SIG-M5 treated with dmso at 0.1 percent for 504 hours (cell line): ENCODE measurements around the gene TNNC2.
"Not testable (repeated sequence)": the region's sequence is repeated elsewhere in the genome, so short reads cannot be mapped to it uniquely, and the experiment has no call there.

Experiments used
- DNase-seq: peaks from one replicate; lab custom pipeline; 2025; ENCODE audit not compliant: unreplicated experiment; lab: John Stamatoyannopoulos, UW

Gene TNNC2

DNA sequence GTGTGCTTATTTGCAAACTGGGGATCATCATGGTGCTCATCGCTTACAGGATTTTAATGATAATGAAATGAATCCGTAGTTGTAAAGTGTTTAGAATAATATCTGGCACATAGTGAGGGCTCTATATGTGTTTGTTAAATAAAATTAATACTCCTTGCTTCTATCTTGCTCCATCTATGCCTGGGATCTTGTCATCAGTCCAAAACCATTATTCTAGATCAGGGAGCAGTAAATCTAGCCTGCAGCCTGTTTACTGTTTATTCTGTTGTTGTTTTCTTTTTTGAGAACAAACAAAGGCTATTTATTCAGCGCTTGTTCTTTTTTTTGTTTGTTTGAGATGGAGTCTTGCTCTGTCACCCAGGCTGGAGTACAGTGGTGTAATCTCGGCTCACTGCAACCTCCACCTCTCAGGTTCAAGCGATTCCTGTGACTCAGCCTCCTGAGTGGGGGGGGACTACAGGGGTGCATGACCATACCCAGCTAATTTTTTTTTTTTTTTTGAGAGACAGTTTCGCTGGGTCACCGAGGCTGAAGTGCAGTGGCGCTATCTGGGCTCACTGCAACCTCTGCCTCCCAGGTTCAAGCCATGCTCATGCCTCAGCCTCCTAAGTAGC, 22.0 kb upstream of the TNNC2 start:
- DNase-seq: no peak

DNA sequence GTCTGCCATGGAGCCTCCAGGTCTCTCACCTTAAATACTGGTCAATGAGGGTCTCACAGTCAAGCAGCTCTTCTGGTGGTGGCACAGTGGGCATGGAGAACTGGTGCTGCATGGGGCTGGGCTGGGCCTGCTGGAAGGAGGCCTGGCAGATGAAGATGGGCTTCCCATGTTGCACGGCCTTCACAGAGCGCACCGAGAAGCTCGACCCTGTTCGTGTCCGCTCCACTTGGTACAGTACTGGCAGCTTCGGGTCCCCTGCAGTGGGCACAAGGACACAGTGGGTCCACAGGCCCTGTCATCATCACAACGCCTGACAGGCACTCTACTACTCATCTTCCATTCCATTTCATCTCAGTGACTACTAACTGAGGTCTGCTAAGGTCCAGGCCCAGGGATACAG, 21.3 kb upstream of the TNNC2 start:
- no peak for DNase-seq

- no peak for DNase-seq
Observed at GRCh38 chr20:45845452-45845851, 18.3 kb upstream of the TNNC2 start.

GRCh38 chr20:45843506-45843905, 16.4 kb upstream of the TNNC2 start:
- DNase-seq: no peak

DNA sequence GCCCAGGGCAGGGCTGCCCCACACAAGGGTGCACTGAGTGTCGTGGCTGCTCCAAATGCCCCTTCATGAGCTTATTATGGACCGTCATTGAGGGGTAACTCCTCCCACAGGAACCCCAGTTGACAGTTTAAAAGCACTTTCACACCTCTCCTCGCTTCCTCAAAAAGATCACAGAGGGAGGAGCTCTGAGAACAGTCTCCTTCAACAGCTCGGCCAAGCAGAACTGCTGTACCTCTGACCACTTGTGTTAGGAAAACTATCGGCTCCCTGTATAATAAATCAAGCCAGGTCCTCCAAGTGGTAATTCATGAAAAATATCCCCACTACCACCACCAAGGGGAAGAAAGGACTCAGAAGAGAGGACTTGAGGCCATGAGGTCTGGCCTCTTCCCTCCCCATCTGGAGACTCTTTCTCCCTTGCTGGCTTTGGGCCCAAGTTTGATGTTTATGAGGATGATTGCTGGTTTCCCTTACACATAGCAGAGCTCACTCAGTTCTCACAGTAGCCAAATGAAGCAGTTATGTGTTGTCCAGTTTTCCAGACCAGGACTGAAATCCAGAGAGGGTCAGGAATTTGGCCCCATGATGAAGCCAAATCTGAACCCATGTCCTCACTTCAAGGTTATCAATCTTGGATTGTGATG, 15.2 kb upstream of the TNNC2 start:
- DNase-seq: peak; percentile 72

GRCh38 chr20:45841407-45842129, 14.5 kb upstream of the TNNC2 start:
- no peak for DNase-seq

GRCh38 chr20:45840700-45841198, 13.6 kb upstream of the TNNC2 start:
- DNase-seq: no peak

- no peak for DNase-seq
Observed at GRCh38 chr20:45836841-45837240, 9.7 kb upstream of the TNNC2 start.

DNA sequence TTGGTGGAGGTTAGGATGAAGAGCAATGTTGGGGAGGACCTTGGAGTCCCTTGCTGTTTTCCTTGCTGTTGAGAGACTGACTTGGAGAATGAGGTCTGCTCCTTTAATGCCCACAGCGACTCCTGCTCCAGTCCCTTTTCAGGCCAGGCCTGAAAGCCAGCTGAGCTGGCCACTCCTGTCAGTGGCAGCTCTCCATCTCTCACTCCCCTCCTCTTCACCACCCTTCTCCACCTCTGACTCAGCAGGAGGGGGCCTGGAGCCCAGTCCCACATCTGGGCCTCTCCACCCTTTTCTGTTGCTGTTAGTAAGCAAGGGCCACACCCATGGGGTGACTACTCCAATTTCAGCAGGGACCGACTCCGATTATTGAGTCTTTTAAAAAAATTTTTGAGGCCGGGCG, 8.7 kb upstream of the TNNC2 start:
- DNase-seq: no peak

- peak; percentile 35 for DNase-seq
Observed at GRCh38 chr20:45835329-45835765, 8.2 kb upstream of the TNNC2 start.

DNA sequence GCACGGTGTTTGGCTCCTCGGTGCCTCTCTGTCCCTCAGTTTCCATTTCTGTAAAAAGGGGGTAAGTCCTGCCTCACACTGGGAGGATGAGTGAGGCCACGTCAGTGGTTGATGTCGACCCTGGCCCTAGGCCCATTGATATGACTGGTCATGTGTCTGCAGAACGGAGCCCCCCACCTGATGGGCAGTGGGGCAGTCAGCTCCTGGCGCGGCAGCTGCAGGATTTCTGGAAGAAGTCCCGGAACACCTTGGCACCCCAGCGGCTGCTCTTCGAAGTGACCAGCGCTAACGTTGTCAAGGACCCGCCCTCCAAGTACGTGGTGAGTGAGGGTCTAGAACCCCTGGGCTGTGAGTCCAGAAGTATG, 7.7 kb upstream of the TNNC2 start:
- DNase-seq: no peak

DNA sequence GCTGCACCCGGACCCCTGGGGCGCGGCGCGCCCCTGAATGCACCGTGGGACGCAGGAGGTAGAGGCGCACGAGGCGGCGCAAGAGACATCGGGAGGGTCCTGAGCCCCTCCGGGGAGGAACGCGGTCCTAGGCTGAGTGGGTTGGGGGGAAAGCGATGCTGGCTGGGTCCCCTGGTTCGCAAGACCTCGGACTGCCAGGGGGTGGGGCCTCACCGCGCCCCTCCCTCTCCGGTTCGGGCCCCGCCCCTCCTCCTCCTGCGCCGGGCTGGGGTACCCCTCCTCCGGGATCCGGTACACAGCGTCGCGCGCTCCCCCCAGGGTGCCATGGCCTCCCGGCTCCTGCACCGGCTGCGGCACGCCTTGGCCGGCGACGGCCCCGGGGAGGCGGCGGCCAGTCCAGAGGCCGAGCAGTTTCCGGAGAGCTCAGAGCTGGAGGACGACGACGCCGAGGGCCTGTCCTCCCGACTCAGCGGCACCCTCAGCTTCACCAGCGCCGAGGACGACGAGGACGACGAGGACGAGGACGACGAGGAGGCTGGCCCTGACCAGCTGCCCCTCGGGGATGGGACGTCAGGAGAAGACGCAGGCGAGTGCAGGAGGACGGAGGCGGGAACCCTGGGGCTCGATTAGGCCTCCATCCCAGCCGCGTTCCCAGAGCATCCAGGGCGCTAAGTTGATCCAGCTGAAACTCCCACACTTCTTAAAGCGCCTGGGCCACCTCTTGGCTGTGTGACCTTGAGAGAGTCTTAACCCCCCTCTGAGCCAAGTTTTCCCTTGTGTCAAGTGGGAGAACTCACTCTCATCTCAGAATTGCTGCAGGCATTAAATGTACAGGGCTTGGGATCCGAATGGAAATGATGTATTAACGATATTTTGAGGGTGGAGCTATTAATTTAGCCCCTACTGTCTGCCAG, 7.0 kb upstream of the TNNC2 start:
- no peak for DNase-seq

DNA sequence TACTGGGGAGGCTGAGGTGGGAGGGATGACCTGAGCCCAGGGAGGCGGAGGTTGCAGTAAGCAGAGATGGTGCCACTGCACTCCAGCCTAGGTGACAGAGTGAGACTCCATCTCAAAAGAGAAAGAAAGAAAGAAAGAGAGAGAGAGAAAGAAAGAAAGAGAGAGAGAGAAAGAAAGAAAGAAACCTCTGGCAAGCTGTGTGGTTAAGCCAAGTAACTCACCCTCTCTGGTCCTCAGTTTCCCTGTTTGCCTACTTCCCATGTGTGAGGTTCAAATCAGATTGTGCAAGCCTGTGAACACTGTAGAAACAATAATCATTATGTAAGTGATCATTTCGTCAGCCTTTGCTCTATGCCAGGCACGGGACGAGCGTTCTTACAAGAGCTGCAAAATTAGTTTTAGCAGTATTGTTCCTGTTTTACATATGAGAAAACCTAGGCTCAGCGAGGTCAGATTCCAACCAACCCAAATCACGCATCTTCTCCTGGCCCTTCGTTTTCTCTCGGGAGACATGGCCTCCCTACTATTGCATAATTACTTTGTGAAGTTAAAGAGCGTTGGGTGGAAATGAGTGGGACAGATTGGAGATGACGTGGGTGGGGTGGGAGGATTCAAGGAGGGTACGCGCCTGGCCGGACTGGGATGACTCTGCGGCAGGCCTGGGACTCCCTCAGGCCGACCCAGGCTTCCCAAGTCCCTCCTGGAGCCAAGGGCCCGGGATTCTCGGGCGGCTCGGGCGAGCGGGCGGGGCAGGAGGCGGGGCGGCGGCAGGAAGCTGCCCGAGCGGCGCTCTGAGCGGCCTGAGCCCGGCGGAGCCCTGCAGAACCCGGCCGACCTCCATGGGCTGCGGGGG, 6.1 kb upstream of the TNNC2 start, which contains the start of gene SNX21:
Gene SNX21 (plus strand): TSS at position 770 of the 853 bp plus-strand sequence. CDS start 121 bp downstream, outside the sequence.
- DNase-seq: peak; percentile 84

DNA sequence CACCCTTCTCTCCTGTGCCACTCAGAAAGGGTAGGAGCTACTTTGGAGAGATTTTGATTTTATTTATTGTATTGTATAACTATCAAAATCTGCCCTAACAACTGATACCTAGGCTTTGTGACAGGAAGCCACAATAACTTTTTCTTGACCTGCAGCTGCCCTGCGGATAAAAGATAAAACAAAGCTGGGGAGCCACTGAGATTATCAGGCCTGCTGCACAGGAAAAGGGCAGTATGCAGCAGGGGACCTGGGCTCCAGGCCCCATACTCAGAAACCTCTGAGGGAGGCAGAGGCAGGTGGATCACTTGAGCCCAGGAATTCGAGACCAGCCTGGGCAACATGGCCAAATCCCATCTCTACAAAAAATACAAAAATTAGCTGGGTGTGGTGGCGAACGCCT, 5.5 kb upstream of the TNNC2 start:
- DNase-seq: no peak

DNA sequence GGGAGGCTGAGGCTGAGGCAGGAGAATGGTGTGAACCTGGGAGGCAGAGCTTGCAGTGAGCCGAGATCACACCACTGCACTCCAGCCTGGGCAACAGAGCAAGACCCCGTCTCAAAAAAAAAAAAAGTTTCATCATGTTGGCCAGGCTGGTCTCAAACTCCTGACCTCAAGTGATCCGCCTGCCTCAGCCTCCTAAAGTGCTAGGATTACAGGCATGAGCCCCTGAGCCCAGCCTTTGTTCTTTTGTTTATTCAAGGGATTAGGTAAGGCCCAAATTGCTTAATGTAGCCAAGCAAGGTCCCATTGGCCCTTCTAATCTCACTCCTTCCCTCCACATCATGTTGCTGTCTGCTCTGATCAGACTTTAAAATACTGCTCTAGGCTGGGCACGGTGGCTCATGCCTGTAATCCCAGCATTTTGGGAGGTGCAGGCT, 2.6 kb upstream of the TNNC2 start:
- DNase-seq: not testable (repeated sequence)

DNA sequence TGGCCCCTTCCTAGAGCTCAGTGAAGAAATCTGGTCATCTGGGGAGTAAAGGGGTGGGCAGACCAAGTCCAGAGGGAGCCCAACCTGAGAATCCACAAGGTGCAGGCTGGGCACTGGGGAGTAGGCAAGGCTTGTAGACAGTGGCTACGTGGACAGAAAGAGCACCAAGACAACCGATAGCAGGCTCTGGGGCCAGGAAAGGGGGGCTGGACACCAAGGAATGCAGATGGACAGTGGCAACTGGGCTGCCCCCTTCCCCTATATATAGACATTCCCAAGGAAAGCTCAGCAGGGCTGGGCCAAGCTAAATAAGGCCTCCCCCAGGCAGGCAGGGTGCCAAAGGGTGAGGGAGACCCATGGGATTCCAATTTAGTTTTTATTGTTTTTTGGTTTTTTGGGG, 1.5 kb upstream of the TNNC2 start:
- no peak for DNase-seq

DNA sequence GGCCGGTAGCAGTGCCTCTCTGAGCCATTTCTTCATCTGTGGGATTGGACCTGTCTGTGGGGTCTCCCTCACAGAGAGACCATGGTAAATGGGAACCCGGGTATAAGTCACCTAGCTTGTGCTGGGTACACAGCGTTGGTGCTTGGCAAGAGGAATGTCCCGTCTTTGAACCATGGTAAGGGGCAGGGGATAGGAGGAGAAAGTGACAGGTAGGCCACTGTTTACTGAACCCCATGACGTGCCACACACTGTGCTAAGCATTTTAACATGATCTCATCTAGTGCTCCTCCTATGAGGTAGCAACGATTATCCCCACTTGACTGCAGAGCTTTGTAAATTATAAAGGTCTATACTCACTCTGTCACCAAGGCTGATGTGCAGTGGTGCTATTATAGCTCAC, 600 bp upstream of the TNNC2 start:
- DNase-seq: no peak

DNA sequence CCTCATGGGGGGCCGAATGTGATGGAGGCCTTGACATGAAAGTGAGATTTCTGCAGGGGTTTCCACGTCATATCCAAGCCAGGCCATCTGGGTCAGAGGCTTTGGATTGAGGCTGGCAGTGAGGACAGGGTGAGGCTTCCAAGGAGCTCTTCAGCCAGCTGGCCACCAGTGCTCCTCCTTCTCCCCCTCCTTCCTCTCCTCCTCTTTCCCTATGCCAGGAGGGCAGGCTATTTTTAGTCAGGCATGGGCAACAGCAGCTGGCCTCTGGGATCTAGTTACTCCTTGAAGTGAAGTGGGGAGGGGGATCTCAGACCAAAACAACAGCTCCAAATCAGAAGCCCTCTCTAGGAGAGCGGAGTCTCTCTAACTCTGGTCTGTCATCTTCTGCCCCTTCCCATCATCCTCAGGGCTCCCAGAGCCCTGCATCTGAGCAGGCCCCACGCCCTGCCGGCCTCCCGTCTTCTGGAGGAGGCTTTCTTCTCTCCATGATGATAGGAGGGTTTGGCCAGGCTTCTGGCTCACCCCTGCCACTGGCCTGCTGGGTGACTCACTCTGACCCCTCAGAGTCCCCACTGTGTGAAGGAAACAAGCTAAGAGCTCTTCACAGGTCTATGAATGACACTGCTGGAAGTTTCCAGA, 612 bp downstream of the TNNC2 start:
- no peak for DNase-seq

GRCh38 chr20:45823949-45824835, 2.9 kb downstream of the TNNC2 start:
- peak; percentile 25 for DNase-seq
